Osteocyte (in vitro differentiated cells): ENCODE data around the gene IFITM2. TPM values are rescaled to one million over a fixed set of nuclear protein-coding genes. Genes with fewer than 3 reads are reported as not detected.
A peak's percentile ranks its signal among the peaks of the same experiment; 100 is the strongest.

ENCODE experiments used
- DNase-seq: peaks from one replicate; pipeline ENCODE4 v3.0.0; 2021; ENCODE audit warnings: mixed read lengths; ENCODE audit not compliant: unreplicated experiment; ENCODE audit errors: extremely low spot score
- H3K27ac Mint-ChIP-seq: one replicate; pipeline ENCODE4 v1.8.0; 2021; ENCODE audit warnings: mild to moderate bottlenecking, mixed read lengths; ENCODE audit not compliant: unreplicated experiment
- H3K27me3 Mint-ChIP-seq: one replicate; pipeline ENCODE4 v1.8.0; 2021; ENCODE audit warnings: mixed read lengths; ENCODE audit not compliant: unreplicated experiment
- H3K36me3 Mint-ChIP-seq: one replicate; pipeline ENCODE4 v1.8.0; 2021; ENCODE audit warnings: mixed read lengths; ENCODE audit not compliant: unreplicated experiment
- H3K4me1 Mint-ChIP-seq: one replicate; pipeline ENCODE4 v1.8.0; 2021; ENCODE audit warnings: mixed read lengths; ENCODE audit not compliant: unreplicated experiment
- H3K4me3 Mint-ChIP-seq: one replicate; pipeline ENCODE4 v1.8.0; 2021; ENCODE audit warnings: mild to moderate bottlenecking, moderate library complexity, mixed read lengths; ENCODE audit not compliant: unreplicated experiment
- H3K9me3 Mint-ChIP-seq: one replicate; pipeline ENCODE4 v1.8.0; 2021; ENCODE audit warnings: mixed read lengths; ENCODE audit not compliant: unreplicated experiment
- total RNA-seq: library from RNA; stranded (reverse); gene quantifications from 2 replicates; pipeline ENCODE4 v1.2.1, GENCODE V29; 2021
- TF ChIP-seq, protein P1 (sequence below): fragments of 200-600 bp; sonication (generic); IDR thresholded peaks from 2 replicates; pipeline ENCODE4 v1.5.0; 2021; ENCODE audit warnings: antibody characterized with exemption, mild to moderate bottlenecking, moderate library complexity

IFITM2 gene
- total RNA-seq, 1 donor from 2014 or later = 698 TPM

- Mint-ChIP-seq H3K4me1 (peaks cover 39% of the 10 kb centered on the region), H3K27ac (peak overlapping the region; percentile 19), H3K9me3 (no peaks in the 10 kb centered on the region), H3K27me3 (no peaks in the 10 kb centered on the region), H3K4me3 (no peak overlapping the region), H3K36me3 (no peaks in the 10 kb centered on the region)
- TF ChIP-seq, protein P1, sequence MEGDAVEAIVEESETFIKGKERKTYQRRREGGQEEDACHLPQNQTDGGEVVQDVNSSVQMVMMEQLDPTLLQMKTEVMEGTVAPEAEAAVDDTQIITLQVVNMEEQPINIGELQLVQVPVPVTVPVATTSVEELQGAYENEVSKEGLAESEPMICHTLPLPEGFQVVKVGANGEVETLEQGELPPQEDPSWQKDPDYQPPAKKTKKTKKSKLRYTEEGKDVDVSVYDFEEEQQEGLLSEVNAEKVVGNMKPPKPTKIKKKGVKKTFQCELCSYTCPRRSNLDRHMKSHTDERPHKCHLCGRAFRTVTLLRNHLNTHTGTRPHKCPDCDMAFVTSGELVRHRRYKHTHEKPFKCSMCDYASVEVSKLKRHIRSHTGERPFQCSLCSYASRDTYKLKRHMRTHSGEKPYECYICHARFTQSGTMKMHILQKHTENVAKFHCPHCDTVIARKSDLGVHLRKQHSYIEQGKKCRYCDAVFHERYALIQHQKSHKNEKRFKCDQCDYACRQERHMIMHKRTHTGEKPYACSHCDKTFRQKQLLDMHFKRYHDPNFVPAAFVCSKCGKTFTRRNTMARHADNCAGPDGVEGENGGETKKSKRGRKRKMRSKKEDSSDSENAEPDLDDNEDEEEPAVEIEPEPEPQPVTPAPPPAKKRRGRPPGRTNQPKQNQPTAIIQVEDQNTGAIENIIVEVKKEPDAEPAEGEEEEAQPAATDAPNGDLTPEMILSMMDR = no peak
- DNase-seq = no peak
Measured at GRCh38 chr11:350723-351255, 43.2 kb downstream of the IFITM2 start.

DNA sequence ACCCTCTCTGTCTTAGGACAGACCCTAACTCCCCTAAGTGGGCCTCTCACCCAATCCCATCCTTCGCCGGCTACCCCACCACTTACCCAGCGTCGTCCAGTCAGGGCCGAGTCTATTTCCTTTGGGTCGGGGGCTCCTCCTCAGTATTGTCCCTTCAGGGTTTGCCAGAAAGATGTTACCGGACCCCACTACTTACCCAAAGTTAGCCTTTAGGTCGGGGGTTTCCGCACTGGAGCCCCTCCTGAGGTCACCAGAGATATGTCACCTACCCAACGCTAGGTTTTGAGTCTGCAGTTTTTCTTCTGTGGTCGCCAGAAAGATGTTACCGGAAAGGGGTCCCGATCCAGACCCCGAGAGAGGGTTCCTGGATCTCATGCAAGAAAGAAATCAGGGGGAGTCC is 43.8 kb downstream of the IFITM2 start:
- Mint-ChIP-seq H3K9me3 (no peaks in the 10 kb centered on the region), H3K27me3 (no peaks in the 10 kb centered on the region), H3K4me1 (peaks cover 39% of the 10 kb centered on the region), H3K27ac (peak overlapping the region; percentile 3), H3K4me3 (no peak overlapping the region), H3K36me3 (no peaks in the 10 kb centered on the region)
- no peak for DNase-seq
- TF ChIP-seq, protein P1 = no peak

GRCh38 chr11:352456-353031 is 44.9 kb downstream of the IFITM2 start:
- DNase-seq = no peak
- Mint-ChIP-seq H3K9me3 (no peaks in the 10 kb centered on the region), H3K4me1 (peaks cover 39% of the 10 kb centered on the region), H3K27ac (peak overlapping the region; percentile 96), H3K36me3 (no peaks in the 10 kb centered on the region), H3K4me3 (no peak overlapping the region), H3K27me3 (no peaks in the 10 kb centered on the region)
- TF ChIP-seq, protein P1 = no peak

- Mint-ChIP-seq H3K4me1 (peaks cover 39% of the 10 kb centered on the region), H3K36me3 (no peaks in the 10 kb centered on the region), H3K27me3 (no peaks in the 10 kb centered on the region), H3K27ac (peak overlapping the region; percentile 96), H3K9me3 (no peaks in the 10 kb centered on the region), H3K4me3 (peak overlapping the region; percentile 43)
- TF ChIP-seq, protein P1 = no peak
- DNase-seq = no peak
Measured at GRCh38 chr11:353179-353873, 45.7 kb downstream of the IFITM2 start.
